ENCODE results near the gene GABRD.

GABRD gene

GRCh38 chr1:2029561-2029960, 10.4 kb downstream of the GABRD start:
- DNase-seq (ENCODE audit: low read depth) = no peak
- TF ChIP-seq CTCF (conservative IDR thresholded peaks at IDR 0.05; ENCODE audit: control insufficient read depth, insufficient read depth, low read depth, low read length) = no peak
- H3K4me3 ChIP-seq (ENCODE audit: control insufficient read depth, low read depth, low read length) = no peak overlapping the region

- DNase-seq (ENCODE audit: low read depth) = no peak
- no peak overlapping the region for H3K4me3 ChIP-seq (ENCODE audit: control insufficient read depth, low read depth, low read length)
- TF ChIP-seq CTCF (conservative IDR thresholded peaks at IDR 0.05; ENCODE audit: control insufficient read depth, insufficient read depth, low read depth, low read length) = no peak
Measured at GRCh38 chr1:2030076-2030871, 11.1 kb downstream of the GABRD start.

- no peak overlapping the region for H3K4me3 ChIP-seq (ENCODE audit: control insufficient read depth, low read depth, low read length)
- DNase-seq (ENCODE audit: low read depth) = no peak
- TF ChIP-seq CTCF (conservative IDR thresholded peaks at IDR 0.05; ENCODE audit: control insufficient read depth, insufficient read depth, low read depth, low read length) = no peak
Measured at GRCh38 chr1:2031546-2032540, 12.7 kb downstream of the GABRD start.

GRCh38 chr1:2032737-2033136, 13.6 kb downstream of the GABRD start:
- DNase-seq (ENCODE audit: low read depth) = no peak
- no peak overlapping the region for H3K4me3 ChIP-seq (ENCODE audit: control insufficient read depth, low read depth, low read length)
- TF ChIP-seq CTCF (conservative IDR thresholded peaks at IDR 0.05; ENCODE audit: control insufficient read depth, insufficient read depth, low read depth, low read length) = no peak

GRCh38 chr1:2033165-2033564, 14.0 kb downstream of the GABRD start:
- no peak overlapping the region for H3K4me3 ChIP-seq (ENCODE audit: control insufficient read depth, low read depth, low read length)
- no peak for DNase-seq (ENCODE audit: low read depth)
- TF ChIP-seq CTCF (conservative IDR thresholded peaks at IDR 0.05; ENCODE audit: control insufficient read depth, insufficient read depth, low read depth, low read length) = no peak

GRCh38 chr1:2036287-2036686, 17.1 kb downstream of the GABRD start:
- no peak for DNase-seq (ENCODE audit: low read depth)
- no peak for TF ChIP-seq CTCF (conservative IDR thresholded peaks at IDR 0.05; ENCODE audit: control insufficient read depth, insufficient read depth, low read depth, low read length)

More at GRCh38 chr1:2036287-2036686, 17.1 kb downstream of the GABRD start:
- H3K4me3 ChIP-seq (ENCODE audit: control insufficient read depth, low read depth, low read length) = no peak overlapping the region
